ENCODE data around the gene YEATS2. TPM values are rescaled to one million over a fixed set of nuclear protein-coding genes. Genes with fewer than 3 reads are reported as not detected.
A peak's percentile ranks its signal among the peaks of the same experiment; 100 is the strongest.

The YEATS2 gene
- total RNA-seq, result 10 to 100 TPM; 14.0 to 24.1 (median 16.3) TPM

DNA sequence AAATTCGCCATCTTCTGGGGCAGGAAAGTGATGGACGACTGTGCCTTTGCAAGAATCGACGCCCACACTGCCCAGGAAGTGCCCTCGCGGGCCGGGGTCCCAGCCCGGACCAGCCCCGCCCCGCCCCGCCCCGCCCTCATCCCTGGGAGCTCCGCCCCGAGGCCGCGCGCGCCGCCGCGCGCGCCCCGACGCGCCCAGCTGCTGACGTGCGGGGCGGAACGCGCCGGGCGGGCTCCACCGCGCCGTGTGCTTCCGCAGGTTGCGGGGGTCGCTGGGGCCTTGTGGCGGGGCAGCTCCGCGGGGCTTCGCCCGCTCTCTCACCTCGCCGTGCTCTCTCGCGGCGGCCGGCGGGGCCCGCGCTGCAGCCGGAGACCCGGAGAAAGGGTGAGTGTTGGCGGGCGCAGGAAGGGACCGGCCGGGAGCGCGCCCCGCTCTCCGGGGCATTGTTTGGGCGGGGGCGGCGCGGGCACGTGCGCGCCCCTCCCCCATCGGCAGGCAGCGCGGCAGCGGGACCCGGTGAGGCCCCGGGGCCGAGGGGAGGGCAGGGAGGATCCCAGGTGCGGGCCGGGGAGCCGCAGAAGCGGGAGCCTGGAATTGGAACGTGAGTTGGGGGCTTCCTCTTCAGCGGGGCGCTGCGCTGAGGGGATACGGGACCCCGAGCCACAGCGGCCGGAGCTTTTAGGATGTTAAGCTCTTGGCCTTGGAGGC is at the start of gene YEATS2:
YEATS2 (plus strand) TSS at position 188 of the 708 bp plus-strand sequence. CDS start 17,366 bp downstream, outside the sequence.
- TF ChIP-seq CTCF (IDR thresholded peaks at IDR 0.05) (no peak), POLR2A (IDR thresholded peaks at IDR 0.05) (no peak)
- intact Hi-C loops (cut with DNase I; ENCODE audit: low total_unique reads), result loop anchor here (5.0 kb wide), 1 partner anchor 1110 kb away; no protein-coding TSS in a partner anchor

DNA sequence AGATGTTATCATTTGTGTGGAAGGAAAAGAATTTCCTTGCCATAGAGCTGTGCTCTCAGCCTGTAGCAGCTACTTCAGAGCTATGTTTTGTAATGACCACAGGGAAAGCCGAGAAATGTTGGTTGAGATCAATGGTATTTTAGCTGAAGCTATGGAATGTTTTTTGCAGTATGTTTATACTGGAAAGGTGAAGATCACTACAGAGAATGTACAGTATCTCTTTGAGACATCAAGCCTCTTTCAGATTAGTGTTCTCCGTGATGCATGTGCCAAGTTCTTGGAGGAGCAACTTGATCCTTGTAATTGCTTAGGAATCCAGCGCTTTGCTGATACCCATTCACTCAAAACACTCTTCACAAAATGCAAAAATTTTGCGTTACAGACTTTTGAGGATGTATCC is 47.0 kb upstream of the YEATS2 start:
- no peak overlapping the region for H3K4me3 ChIP-seq (ENCODE audit: low read depth, poor library complexity, severe bottlenecking)
- 98 to 99% methylated on average over 4 of the region's 4 CpGs for WGBS, 2 donors
- intact Hi-C loops (cut with DNase I; ENCODE audit: low total_unique reads), result no loop called here
- no peak for DNase-seq (ENCODE audit: low spot score in 2 of 2)
- TF ChIP-seq CTCF (IDR thresholded peaks at IDR 0.05) (no peak), POLR2A (IDR thresholded peaks at IDR 0.05) (no peak)

More for the DNA sequence above, at the start of gene YEATS2:
- 2 to 7% methylated on average over 2 to 18 of the region's 89 CpGs for WGBS, 2 donors
- peak in 1 of 2 donors; percentile 87 for DNase-seq (ENCODE audit: low spot score in 2 of 2)
- H3K4me3 ChIP-seq (ENCODE audit: low read depth, poor library complexity, severe bottlenecking), result peak within 1 kb of the TSS; percentile 77

DNA sequence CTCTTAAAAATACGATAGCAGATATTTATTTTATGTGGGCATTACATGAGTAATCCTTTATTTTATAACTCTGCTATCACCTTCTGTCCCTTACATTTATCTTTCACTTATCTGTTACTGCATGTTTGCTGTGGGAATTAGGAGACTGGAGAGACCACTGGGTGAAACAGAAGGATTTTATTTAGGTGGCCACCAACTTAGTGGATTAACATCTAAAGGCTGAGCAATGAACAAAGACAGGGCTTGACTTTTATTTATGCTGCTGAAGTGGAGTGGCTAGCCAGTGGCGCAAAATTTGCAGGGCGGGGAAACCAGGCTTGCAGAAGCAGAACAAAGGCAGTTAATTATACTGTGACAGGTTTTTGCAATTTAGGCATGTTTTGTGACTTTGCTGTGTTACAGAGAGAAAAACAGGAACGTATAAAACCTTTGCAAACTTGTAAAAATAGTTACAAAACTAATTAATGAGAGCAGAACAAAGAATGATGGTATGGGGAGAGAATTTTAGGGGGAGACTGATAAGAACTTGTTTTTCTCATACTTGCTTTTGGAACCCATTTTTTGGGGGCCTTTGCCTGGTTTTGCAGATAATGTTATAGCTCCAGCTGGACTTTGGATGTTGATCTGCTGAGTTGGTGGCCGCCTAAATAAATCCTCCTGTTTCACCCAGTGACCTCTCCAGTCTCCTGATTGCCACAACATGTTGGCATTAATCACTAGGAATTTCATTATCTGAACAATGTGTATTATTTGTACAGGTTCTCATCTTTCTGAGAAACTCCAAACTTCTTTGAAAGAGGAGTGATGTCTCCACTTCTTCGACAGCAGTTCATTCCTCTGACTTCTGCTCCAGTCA is 44.2 kb upstream of the YEATS2 start:
- DNase-seq (ENCODE audit: low spot score in 2 of 2), result no peak
- no peak overlapping the region for H3K4me3 ChIP-seq (ENCODE audit: low read depth, poor library complexity, severe bottlenecking)
- WGBS, 2 donors, result 79 to 89% methylated on average over 6 of the region's 6 CpGs
- intact Hi-C loops (cut with DNase I; ENCODE audit: low total_unique reads), result no loop called here
- TF ChIP-seq POLR2A (IDR thresholded peaks at IDR 0.05), result no peak
- no peak for TF ChIP-seq CTCF (IDR thresholded peaks at IDR 0.05)

DNA sequence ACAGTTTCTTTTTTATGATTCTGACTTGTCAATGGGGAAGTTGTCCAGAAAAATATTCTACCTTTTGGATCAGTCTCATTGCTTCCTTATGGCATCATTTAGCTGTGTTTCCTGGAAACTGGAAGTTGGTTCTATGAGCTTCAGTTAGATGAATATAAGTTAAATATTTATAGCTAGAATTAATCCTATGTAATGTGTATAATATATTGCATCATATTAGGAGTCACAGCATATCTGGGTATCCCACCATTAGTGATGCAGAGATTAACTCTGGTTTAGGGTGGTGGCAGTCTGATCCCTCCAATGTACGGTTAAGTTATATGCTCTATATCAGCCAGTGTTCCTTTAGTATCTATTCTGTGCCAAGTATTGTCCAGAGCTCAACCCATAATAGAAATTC is 42.9 kb upstream of the YEATS2 start:
- 100% methylated on average over 1 of the region's 1 CpG for WGBS, 2 donors
- intact Hi-C loops (cut with DNase I; ENCODE audit: low total_unique reads), result no loop called here
- TF ChIP-seq POLR2A (IDR thresholded peaks at IDR 0.05), result no peak

GRCh38 chr3:183662099-183662498 is 35.5 kb upstream of the YEATS2 start:
- 23 to 59% methylated on average over 3 of the region's 3 CpGs for WGBS, 2 donors
- H3K4me3 ChIP-seq (ENCODE audit: low read depth, poor library complexity, severe bottlenecking), result no peak overlapping the region
- intact Hi-C loops (cut with DNase I; ENCODE audit: low total_unique reads), result no loop called here
- no peak for DNase-seq (ENCODE audit: low spot score in 2 of 2)
- no peak for TF ChIP-seq POLR2A (IDR thresholded peaks at IDR 0.05)
- TF ChIP-seq CTCF (IDR thresholded peaks at IDR 0.05), result no peak

More for the DNA sequence above, 42.9 kb upstream of the YEATS2 start:
- DNase-seq (ENCODE audit: low spot score in 2 of 2), result no peak
- no peak overlapping the region for H3K4me3 ChIP-seq (ENCODE audit: low read depth, poor library complexity, severe bottlenecking)

DNA sequence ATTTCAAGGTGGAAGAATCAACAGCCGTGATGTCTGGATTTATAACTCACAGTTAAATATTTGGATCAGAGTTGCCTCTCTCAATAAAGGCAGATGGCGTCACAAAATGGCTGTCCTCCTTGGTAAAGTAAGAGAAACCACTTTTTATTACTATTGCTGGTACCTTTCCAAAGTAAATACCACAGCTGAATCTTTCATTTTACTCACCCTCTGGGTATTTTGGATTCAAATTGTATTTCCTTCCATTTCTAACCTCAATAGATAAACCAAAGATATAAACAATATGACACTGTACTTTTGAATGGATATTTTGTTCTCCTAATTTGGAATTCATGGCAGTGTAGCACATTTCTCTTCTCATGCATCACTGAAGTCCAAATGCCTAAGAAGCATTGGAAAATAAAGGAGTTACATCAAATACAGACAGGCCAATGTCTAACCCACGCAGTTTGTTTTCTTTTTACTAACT is 32.6 kb upstream of the YEATS2 start:
- no peak for TF ChIP-seq POLR2A (IDR thresholded peaks at IDR 0.05)
- no peak for TF ChIP-seq CTCF (IDR thresholded peaks at IDR 0.05)
- no peak overlapping the region for H3K4me3 ChIP-seq (ENCODE audit: low read depth, poor library complexity, severe bottlenecking)
- 82 to 86% methylated on average over 3 of the region's 3 CpGs for WGBS, 2 donors
- DNase-seq (ENCODE audit: low spot score in 2 of 2), result no peak
- intact Hi-C loops (cut with DNase I; ENCODE audit: low total_unique reads), result no loop called here

All from lower leg skin (tissue), 4 donors.